Measurements from ENCODE around the gene AQP9.

The AQP9 gene

DNA sequence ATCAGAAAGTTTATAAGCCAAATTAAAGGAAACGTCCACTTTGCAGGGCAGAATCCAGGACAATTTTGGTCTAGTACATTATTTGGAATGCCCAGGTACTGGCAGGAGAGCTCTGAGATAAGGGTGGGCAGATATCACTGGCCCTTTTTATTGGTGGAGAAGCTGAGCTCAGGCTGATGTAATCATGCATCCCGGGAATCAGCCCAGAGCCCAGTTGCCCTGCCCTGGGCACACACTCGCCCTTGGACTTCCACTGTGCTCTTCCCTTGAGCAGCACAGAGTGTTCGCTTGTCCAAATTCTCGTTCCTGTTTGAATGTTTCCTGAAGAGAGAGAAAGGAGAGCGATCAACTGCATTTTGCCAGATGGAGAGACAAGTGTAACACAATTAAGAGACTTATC lies 3.7 kb downstream of the AQP9 start:
- TF ChIP-seq, protein P1, sequence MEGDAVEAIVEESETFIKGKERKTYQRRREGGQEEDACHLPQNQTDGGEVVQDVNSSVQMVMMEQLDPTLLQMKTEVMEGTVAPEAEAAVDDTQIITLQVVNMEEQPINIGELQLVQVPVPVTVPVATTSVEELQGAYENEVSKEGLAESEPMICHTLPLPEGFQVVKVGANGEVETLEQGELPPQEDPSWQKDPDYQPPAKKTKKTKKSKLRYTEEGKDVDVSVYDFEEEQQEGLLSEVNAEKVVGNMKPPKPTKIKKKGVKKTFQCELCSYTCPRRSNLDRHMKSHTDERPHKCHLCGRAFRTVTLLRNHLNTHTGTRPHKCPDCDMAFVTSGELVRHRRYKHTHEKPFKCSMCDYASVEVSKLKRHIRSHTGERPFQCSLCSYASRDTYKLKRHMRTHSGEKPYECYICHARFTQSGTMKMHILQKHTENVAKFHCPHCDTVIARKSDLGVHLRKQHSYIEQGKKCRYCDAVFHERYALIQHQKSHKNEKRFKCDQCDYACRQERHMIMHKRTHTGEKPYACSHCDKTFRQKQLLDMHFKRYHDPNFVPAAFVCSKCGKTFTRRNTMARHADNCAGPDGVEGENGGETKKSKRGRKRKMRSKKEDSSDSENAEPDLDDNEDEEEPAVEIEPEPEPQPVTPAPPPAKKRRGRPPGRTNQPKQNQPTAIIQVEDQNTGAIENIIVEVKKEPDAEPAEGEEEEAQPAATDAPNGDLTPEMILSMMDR (IDR thresholded peaks at IDR 0.05) = no peak

DNA sequence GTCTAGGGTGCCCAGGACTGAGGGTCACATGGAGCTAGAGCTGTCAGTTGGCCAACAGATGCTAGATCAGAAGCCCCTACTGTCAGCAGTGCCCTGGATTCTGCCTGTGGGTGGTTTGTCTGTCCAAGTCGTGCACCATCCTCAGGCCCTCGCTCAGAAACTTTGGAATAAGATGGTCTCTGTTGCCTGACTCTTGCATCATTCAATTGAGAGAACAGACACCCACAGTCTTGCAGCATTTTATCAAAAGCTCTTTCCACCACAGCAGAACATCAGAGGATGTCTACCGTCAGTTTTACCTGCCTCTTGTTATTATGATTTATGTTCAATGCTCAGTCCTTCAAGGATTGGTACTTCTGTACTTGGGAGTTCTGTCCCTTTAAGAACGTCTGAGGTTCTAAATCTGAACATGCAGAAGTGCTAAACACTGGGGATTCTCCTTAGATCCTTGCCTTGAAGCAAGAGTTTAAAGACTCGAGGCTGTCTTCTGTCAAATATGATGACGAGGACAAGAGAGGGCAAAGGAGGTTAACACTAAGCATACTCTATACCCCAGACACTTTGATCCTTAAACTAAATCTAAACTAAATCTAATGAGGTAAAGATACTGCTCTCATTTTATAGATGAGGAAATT lies 4.8 kb downstream of the AQP9 start:
- TF ChIP-seq, protein P1 (IDR thresholded peaks at IDR 0.05) = no peak

DNA sequence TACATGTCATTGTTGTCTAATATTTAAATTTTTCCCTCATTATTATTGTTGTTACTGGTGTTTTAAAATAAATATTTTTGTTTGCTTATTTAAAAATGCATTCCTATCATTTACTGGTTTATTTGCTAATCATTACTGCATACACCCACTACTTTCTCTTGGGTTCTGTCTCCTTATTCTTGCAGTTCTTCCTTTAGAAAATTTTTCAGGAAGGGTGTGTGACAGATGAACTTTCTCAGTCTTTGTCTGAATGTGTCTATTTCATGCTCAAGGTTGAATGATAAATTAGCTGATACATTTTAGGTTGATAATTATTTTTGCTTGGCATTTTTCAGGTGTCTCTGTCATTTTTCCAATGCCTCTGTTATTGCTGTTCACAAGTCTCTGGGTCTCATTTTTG lies 7.4 kb downstream of the AQP9 start:
- TF ChIP-seq, protein P1 (IDR thresholded peaks at IDR 0.05) = no peak

- TF ChIP-seq, protein P1 (IDR thresholded peaks at IDR 0.05) = no peak
Measured at GRCh38 chr15:58146211-58146610, 8.0 kb downstream of the AQP9 start.

- TF ChIP-seq, protein P1 (IDR thresholded peaks at IDR 0.05) = no peak
Measured at GRCh38 chr15:58146749-58147148, 8.6 kb downstream of the AQP9 start.

- TF ChIP-seq, protein P1 (IDR thresholded peaks at IDR 0.05) = no peak
Measured at GRCh38 chr15:58147171-58147611, 9.0 kb downstream of the AQP9 start.

- TF ChIP-seq, protein P1 (IDR thresholded peaks at IDR 0.05) = no peak
Measured at GRCh38 chr15:58148120-58148519, 9.9 kb downstream of the AQP9 start.

Measured in LNCAP (cell line).